ENCODE measurements around the gene UBE2V1.

DNA sequence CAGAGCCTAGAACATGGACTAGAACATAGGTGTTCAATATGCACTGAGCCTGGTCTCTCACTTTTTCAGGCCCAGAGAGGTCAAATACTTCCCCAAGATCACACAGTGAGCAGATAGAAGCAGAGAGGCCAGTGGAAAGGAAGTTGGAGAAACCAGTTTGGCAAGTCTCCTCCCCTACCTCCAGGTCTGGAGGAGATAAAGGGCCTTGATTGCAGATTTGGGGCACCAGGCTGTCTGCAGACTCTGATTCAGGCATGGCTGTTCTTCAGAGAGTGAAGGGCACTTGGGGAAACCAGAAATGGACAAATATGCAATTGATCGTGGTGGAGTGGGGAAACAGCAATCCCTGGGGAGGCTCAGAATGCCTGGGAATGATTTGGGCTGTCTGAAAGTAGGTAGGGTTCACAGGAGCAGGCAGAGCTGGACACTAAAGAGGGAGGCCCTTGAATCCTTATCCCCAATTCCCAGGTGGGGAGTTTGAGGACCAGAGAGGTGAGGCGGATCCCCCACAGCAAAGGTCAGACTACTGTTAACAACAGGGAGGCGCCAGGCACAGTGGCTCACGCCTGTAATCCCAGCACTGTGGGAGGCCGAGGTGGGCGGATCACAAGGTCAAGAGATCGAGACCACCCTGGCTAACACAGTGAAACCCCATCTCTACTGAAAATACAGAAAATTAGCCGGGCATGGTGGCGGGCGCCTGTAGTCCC, 38.2 kb upstream of the UBE2V1 start:
- TF ChIP-seq POLR2A (IDR thresholded peaks at IDR 0.05; ENCODE audit: low read depth, low read length) (no peak), POLR2AphosphoS5 (IDR thresholded peaks at IDR 0.05; ENCODE audit: low read depth, low read length) (no peak)
